Esophagus squamous epithelium (tissue), 4 donors: Measurements from ENCODE around the gene MAP2K7.

Experiments used
- CTCF ChIP-seq, 6 experiments: fragments of 450-650 bp in 4 of 6; fragments of 200-600 bp in 2 of 6; sonication (generic) in 2 of 6; IDR thresholded peaks; one replicate each; pipeline ENCODE4 v1.5.1; 2016 to 2019; ENCODE audit warnings: antibody characterized with exemption in 6 of 6, mild to moderate bottlenecking in 4 of 6, moderate library complexity in 4 of 6
- POLR2A ChIP-seq, 4 donors: fragments of 450-650 bp; IDR thresholded peaks; one replicate each; pipeline ENCODE4 v1.6.1; 2017; ENCODE audit warnings: antibody characterized with exemption in 4 of 4, mild to moderate bottlenecking in 4 of 4, moderate library complexity in 3 of 4

DNA sequence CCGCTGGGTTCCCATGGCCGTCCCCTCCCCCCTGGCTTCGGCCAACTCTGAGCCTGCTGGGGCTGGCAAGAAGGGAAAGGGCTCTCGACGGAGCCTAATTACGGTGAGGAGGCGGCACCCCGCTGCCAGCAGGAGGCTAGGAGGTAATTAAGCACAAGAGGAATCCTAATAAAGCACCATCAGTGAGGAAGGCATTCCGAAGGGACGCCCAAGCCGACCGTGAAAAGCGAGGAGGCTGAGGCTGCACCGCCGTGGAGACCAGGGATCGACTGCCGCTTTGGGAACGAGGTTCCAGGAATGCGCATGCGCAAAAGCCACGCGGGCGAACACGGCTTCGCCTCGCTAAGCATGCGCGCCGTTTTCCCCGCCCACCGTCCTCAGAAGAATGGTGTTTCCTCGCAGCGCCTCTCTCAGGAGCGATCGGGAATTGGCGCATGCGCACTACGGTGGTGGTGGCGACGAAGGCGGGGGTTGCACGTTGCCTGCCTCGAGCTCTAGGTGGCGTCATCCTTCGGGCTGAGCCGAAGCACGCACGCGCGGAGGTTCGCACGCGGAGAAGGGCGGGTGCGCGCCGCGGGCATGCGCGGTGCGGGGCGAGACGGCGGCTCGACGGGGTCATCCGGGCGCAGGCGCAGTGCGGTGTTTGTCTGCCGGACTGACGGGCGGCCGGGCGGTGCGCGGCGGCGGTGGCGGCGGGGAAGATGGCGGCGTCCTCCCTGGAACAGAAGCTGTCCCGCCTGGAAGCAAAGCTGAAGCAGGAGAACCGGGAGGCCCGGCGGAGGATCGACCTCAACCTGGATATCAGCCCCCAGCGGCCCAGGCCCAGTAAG, at the start of gene MAP2K7:
- TF ChIP-seq POLR2A (IDR thresholded peaks at IDR 0.05) (peak in 3 of 4 donors; percentile 66 to 86 (median 71)), CTCF (IDR thresholded peaks at IDR 0.05) (peak; percentile 3 to 96 (median 42))
